OCI-LY3 (cell line): ENCODE results near the gene SRCIN1.

Experiments
- CTCF ChIP-seq: fragments of 200-600, 300-600 bp; sonication (generic); IDR thresholded peaks from 2 replicates; pipeline ENCODE4 v1.5.1; 2014; ENCODE audit warnings: antibody characterized with exemption, low read length, low read depth
- EZH2phosphoT487 ChIP-seq: fragments of 200-600 bp; shearing (Covaris generic); IDR thresholded peaks from 2 replicates; pipeline ENCODE4 v1.6.1; 2018; ENCODE audit warnings: antibody characterized with exemption, mixed run types, low read depth

- TF ChIP-seq CTCF (no peak), EZH2phosphoT487 (no peak)
These were observed 30.0 kb downstream of the SRCIN1 start for GRCh38 chr17:38575781-38576180.
